CD8-positive, alpha-beta memory T cell (primary cell): ENCODE measurements around the gene PLPPR4. TPM values are rescaled to one million over a fixed set of nuclear protein-coding genes. Genes with fewer than 3 reads are reported as not detected.

Experiments
- CTCF ChIA-PET: fragments of 350-600 bp; sonication (Branson Sonifier 250); formaldehyde crosslinking; loops from one replicate; lab custom pipeline; 2021; ENCODE audit warnings: antibody characterized with exemption; lab: Charles Lee
- POLR2A ChIA-PET: fragments of 350-600 bp; sonication (Branson Sonifier 250); formaldehyde crosslinking; loops from one replicate; lab custom pipeline; 2021; ENCODE audit warnings: antibody characterized with exemption; lab: Charles Lee
- DNase-seq, 5 donors: peaks; one replicate each; pipeline versions ENCODE4 v3.0.0 to v3.0.0-alpha.2; 2020 to 2022; ENCODE audit warnings: mixed read lengths in 1 of 5
- H3K27ac ChIP-seq: one replicate; pipeline ENCODE4 v1.7.0; 2013; ENCODE audit warnings: low read depth, mild to moderate bottlenecking, low read length, moderate library complexity
- H3K27me3 ChIP-seq: 2 replicates; pipeline ENCODE4 v1.7.0; 2013; ENCODE audit warnings: low read length, mild to moderate bottlenecking; ENCODE audit not compliant: insufficient read depth, poor library complexity, severe bottlenecking
- H3K36me3 ChIP-seq: 2 replicates; pipeline ENCODE4 v1.7.0; 2013; ENCODE audit warnings: mild to moderate bottlenecking, low read length, moderate library complexity; ENCODE audit not compliant: insufficient read depth
- H3K4me1 ChIP-seq: 2 replicates; pipeline ENCODE4 v1.7.0; 2013; ENCODE audit warnings: mild to moderate bottlenecking, low read length, moderate library complexity; ENCODE audit not compliant: insufficient read depth
- H3K4me3 ChIP-seq: 2 replicates; pipeline ENCODE4 v1.7.0; 2013; ENCODE audit warnings: mild to moderate bottlenecking, low read length
- H3K9me3 ChIP-seq: 2 replicates; pipeline ENCODE4 v1.7.0; 2013; ENCODE audit warnings: mild to moderate bottlenecking, low read length
- H3K27ac Mint-ChIP-seq, 8 donors: one replicate each; pipeline ENCODE4 v1.8.0; 2020 to 2021; ENCODE audit warnings: mixed read lengths in 8 of 8, mild to moderate bottlenecking in 6 of 8, inconsistent platforms in 3 of 8, moderate library complexity in 3 of 8
- H3K27me3 Mint-ChIP-seq, 2 donors: one replicate each; pipeline ENCODE4 v1.8.0; 2020 to 2021; ENCODE audit warnings: mixed read lengths in 2 of 2, mild to moderate bottlenecking in 1 of 2, moderate library complexity in 1 of 2
- H3K36me3 Mint-ChIP-seq, 3 donors: one replicate each; pipeline ENCODE4 v1.8.0; 2020 to 2021; ENCODE audit warnings: mixed read lengths in 3 of 3, inconsistent platforms in 1 of 3, mild to moderate bottlenecking in 1 of 3
- H3K4me1 Mint-ChIP-seq, 3 donors: one replicate each; pipeline ENCODE4 v1.8.0; 2020 to 2021; ENCODE audit warnings: mixed read lengths in 3 of 3, inconsistent platforms in 1 of 3, mild to moderate bottlenecking in 1 of 3
- H3K4me3 Mint-ChIP-seq, 7 donors: one replicate each; pipeline ENCODE4 v1.8.0; 2020 to 2021; ENCODE audit warnings: mixed read lengths in 7 of 7, mild to moderate bottlenecking in 6 of 7, moderate library complexity in 4 of 7, inconsistent platforms in 2 of 7
- H3K9me3 Mint-ChIP-seq, 5 donors: one replicate each; pipeline ENCODE4 v1.8.0; 2020 to 2022; ENCODE audit warnings: mixed read lengths in 5 of 5, mild to moderate bottlenecking in 3 of 5, moderate library complexity in 2 of 5, inconsistent platforms in 1 of 5
- polyA plus RNA-seq: library from polyadenylated mRNA; unstranded; fragments of 300-500 nt; fragmentation: Illumina TruSeq; gene quantifications from one replicate; pipeline ENCODE4 v1.2.3, GENCODE V29; 2021
- total RNA-seq, 2 experiments: library from RNA; stranded (reverse); gene quantifications; one replicate each; pipeline ENCODE4 v1.2.3, GENCODE V29; 2021

Gene PLPPR4
- total and polyA plus RNA-seq, 3 experiments from 2014 or later: not detected

DNA sequence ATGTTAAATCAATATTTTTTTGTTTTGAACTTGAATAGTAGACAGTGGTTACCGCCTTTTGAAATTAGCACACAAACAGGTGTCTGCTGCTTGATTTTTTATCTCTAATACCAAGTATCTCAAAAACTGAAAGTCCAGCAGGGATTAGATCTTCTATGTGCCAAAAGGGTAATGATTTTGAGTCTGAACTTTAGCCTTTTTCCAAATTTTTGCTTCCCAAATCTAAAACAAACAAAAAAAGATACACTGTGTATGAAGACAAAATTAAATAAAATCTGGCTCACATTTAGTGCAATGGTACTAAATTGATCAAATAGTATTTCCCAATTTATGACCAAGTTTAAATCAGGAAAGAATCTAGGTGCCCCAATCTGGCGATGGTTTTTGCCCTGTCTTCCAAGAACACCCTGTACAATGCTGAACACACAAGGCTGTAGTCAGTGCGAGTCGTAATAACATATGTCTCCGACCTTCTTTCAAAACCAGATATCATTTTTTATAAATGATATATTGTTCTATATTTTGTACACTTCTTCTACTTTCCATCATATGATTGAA lies 40.5 kb downstream of the PLPPR4 start:
- no peak overlapping the region for H3K27ac Mint-ChIP-seq
- POLR2A ChIA-PET: no interaction called here
- H3K4me1 Mint-ChIP-seq: no peaks in the 10 kb centered on the region
- Histone ChIP-seq H3K9me3 (no peaks in the 10 kb centered on the region), H3K27ac (no peak overlapping the region), H3K36me3 (no peaks in the 10 kb centered on the region), H3K27me3 (no peaks in the 10 kb centered on the region), H3K4me3 (no peak overlapping the region), H3K4me1 (no peaks in the 10 kb centered on the region)
- H3K9me3 Mint-ChIP-seq: peaks cover 0 to 8% (median 3%) of the 10 kb centered on the region in 5 donors
- DNase-seq: no peak
- H3K4me3 Mint-ChIP-seq: no peak overlapping the region
- H3K27me3 Mint-ChIP-seq: peaks cover 0 to 2% of the 10 kb centered on the region in 2 donors
- CTCF ChIA-PET: no interaction called here
- peaks cover 0 to 1% (median 0%) of the 10 kb centered on the region in 3 donors for H3K36me3 Mint-ChIP-seq

DNA sequence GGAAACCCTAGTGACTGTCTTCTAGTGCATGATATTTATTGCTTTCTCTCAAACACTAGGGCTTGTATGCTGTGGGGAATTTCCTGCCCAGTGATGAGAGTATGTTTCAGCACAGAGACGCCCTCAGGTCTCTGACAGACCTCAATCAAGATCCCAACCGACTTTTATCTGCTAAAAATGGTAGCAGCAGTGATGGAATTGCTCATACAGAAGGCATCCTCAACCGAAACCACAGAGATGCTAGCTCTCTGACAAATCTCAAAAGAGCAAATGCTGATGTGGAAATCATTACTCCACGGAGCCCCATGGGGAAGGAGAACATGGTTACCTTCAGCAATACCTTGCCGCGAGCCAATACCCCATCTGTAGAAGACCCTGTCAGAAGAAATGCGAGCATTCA lies 41.3 kb downstream of the PLPPR4 start:
- no peak for DNase-seq
- no peak overlapping the region for H3K4me3 Mint-ChIP-seq
- Histone ChIP-seq H3K36me3 (no peaks in the 10 kb centered on the region), H3K4me1 (no peaks in the 10 kb centered on the region), H3K27me3 (no peaks in the 10 kb centered on the region), H3K4me3 (no peak overlapping the region), H3K9me3 (no peaks in the 10 kb centered on the region), H3K27ac (no peak overlapping the region)
- H3K36me3 Mint-ChIP-seq: peaks cover 0 to 1% (median 0%) of the 10 kb centered on the region in 3 donors
- ChIA-PET CTCF (no interaction called here), POLR2A (no interaction called here)
- no peaks in the 10 kb centered on the region for H3K4me1 Mint-ChIP-seq
- H3K27me3 Mint-ChIP-seq: peaks cover 0 to 2% of the 10 kb centered on the region in 2 donors
- H3K27ac Mint-ChIP-seq: no peak overlapping the region
- H3K9me3 Mint-ChIP-seq: peaks cover 0 to 8% (median 3%) of the 10 kb centered on the region in 5 donors

DNA sequence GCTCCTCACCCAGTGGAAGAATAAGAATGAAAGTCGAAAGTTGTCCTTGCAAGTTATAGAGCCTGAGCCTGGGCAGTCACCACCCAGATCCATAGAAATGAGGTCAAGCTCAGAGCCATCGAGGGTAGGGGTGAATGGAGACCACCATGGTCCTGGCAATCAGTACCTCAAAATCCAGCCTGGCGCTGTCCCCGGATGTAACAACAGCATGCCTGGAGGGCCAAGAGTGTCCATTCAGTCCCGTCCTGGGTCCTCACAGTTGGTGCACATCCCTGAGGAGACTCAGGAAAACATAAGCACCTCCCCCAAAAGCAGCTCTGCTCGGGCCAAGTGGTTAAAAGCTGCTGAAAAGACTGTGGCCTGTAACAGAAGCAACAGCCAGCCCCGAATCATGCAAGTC lies 41.8 kb downstream of the PLPPR4 start:
- Histone ChIP-seq H3K4me1 (no peaks in the 10 kb centered on the region), H3K9me3 (no peaks in the 10 kb centered on the region), H3K4me3 (no peak overlapping the region), H3K27ac (no peak overlapping the region), H3K27me3 (no peaks in the 10 kb centered on the region), H3K36me3 (no peaks in the 10 kb centered on the region)
- Mint-ChIP-seq H3K4me1 (no peaks in the 10 kb centered on the region), H3K36me3 (peaks cover 0 to 1% (median 0%) of the 10 kb centered on the region in 3 donors), H3K27ac (no peak overlapping the region), H3K4me3 (no peak overlapping the region), H3K9me3 (peaks cover 0 to 7% (median 3%) of the 10 kb centered on the region in 5 donors), H3K27me3 (peaks cover 0 to 2% of the 10 kb centered on the region in 2 donors)
- CTCF ChIA-PET: no interaction called here
- POLR2A ChIA-PET: no interaction called here
- no peak for DNase-seq

- Histone ChIP-seq H3K9me3 (no peaks in the 10 kb centered on the region), H3K4me1 (no peaks in the 10 kb centered on the region), H3K36me3 (no peaks in the 10 kb centered on the region), H3K27me3 (no peaks in the 10 kb centered on the region), H3K4me3 (no peak overlapping the region), H3K27ac (no peak overlapping the region)
- ChIA-PET POLR2A (no interaction called here), CTCF (no interaction called here)
- Mint-ChIP-seq H3K4me1 (no peaks in the 10 kb centered on the region), H3K4me3 (no peak overlapping the region), H3K27ac (no peak overlapping the region), H3K36me3 (peaks cover 0 to 1% (median 0%) of the 10 kb centered on the region in 3 donors), H3K9me3 (peaks cover 0 to 6% (median 3%) of the 10 kb centered on the region in 5 donors), H3K27me3 (peaks cover 0 to 2% of the 10 kb centered on the region in 2 donors)
- DNase-seq: no peak
These were observed 42.4 kb downstream of the PLPPR4 start for GRCh38 chr1:99306644-99307043.

- ChIA-PET POLR2A (no interaction called here), CTCF (no interaction called here)
- Histone ChIP-seq H3K4me3 (no peak overlapping the region), H3K9me3 (no peaks in the 10 kb centered on the region), H3K36me3 (no peaks in the 10 kb centered on the region), H3K4me1 (no peaks in the 10 kb centered on the region), H3K27me3 (no peaks in the 10 kb centered on the region), H3K27ac (no peak overlapping the region)
- Mint-ChIP-seq H3K27me3 (no peaks in the 10 kb centered on the region), H3K27ac (no peak overlapping the region), H3K4me1 (no peaks in the 10 kb centered on the region), H3K4me3 (no peak overlapping the region), H3K36me3 (no peaks in the 10 kb centered on the region), H3K9me3 (peaks cover 0 to 2% (median 0%) of the 10 kb centered on the region in 5 donors)
- DNase-seq: no peak
These were observed 51.0 kb downstream of the PLPPR4 start for GRCh38 chr1:99315305-99315704.

DNA sequence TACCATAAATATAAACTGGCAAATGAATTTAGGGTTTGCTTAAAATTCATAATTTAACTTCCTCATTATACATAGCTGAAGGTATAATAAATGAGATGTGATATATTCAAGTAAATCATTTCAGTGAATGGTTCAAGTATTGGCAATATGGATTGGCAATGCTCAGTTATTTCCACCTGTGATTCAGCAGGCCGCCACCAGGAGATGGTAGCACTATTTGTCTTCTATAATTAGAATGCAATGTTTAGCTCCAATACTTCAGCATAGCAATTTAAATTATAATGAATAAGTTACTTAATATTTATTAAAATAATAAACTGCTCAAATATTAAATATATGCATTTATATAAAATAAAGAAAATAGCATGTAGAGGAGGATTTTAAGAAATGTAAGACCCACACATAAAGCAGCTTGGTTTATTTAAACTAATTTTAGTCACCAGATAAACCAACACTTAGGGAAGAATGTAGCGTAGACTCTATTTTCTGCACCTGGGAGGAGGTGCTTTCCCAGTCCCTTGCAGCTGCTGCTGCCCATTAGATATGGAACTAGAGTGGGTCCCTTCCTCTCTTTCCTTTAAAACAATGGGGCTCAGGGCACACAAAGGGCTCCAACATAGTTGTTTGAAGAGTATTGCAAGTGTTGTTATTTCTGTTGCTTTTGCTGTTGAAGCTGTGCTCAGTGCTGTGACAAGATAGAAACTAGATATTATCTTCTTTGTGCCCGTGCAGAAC lies 62.1 kb downstream of the PLPPR4 start:
- no peak overlapping the region for H3K4me3 ChIP-seq
- peaks cover 0 to 2% of the 10 kb centered on the region in 2 donors for H3K27me3 Mint-ChIP-seq
- no peak overlapping the region for H3K27ac ChIP-seq
- no peak for DNase-seq
- H3K36me3 Mint-ChIP-seq: no peaks in the 10 kb centered on the region
- H3K4me1 Mint-ChIP-seq: no peaks in the 10 kb centered on the region
- CTCF ChIA-PET: no interaction called here
- H3K27ac Mint-ChIP-seq: no peak overlapping the region
- no peaks in the 10 kb centered on the region for H3K27me3 ChIP-seq
- H3K4me1 ChIP-seq: no peaks in the 10 kb centered on the region
- no peaks in the 10 kb centered on the region for H3K9me3 Mint-ChIP-seq
- H3K36me3 ChIP-seq: no peaks in the 10 kb centered on the region
- H3K9me3 ChIP-seq: no peaks in the 10 kb centered on the region
- no peak overlapping the region for H3K4me3 Mint-ChIP-seq
- POLR2A ChIA-PET: no interaction called here

DNA sequence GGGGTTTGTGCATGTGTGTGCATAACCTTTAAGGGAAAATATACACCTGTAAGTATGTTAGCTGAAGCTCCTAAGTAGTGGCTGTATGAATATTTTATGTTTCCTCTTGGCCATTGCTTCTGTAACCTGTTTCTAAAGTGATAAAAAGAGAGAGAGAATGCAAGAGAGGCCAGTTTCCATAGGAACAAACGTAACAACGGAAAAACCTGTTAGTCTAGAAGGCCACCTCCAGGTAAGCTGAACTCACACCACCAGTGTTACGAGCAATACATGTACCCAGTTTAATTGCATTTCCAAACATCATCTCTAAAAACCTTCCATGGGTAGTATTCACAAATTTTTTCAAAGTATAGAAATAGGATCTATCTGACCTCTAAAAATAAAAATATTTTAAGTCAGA lies 63.1 kb downstream of the PLPPR4 start:
- peaks cover 0 to 2% (median 0%) of the 10 kb centered on the region in 5 donors for H3K9me3 Mint-ChIP-seq
- CTCF ChIA-PET: no interaction called here

DNA sequence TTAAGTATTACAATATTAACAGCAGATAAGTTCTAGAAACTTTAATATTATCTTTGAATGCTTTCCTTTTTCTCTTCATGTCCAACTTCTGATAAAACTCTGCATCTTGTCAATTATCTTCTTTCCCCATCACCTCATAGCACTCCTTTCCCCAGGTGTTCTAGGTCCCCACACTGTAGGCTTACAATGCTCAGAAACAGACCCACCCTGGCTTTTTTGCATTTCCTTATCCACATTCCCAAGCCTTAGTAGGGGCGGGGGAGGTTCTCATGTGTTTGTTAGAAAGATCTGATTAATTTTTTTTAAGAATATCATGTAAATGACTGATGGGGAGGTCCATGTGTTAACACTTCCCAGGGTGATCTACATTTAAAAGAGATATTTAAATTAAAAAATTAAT lies 63.9 kb downstream of the PLPPR4 start:
- no peak for DNase-seq
- Histone ChIP-seq H3K27me3 (no peaks in the 10 kb centered on the region), H3K36me3 (no peaks in the 10 kb centered on the region), H3K9me3 (no peaks in the 10 kb centered on the region), H3K4me1 (no peaks in the 10 kb centered on the region), H3K4me3 (no peak overlapping the region), H3K27ac (no peak overlapping the region)
- Mint-ChIP-seq H3K9me3 (peaks cover 0 to 2% (median 0%) of the 10 kb centered on the region in 5 donors), H3K27me3 (peaks cover 0 to 2% of the 10 kb centered on the region in 2 donors), H3K4me3 (no peak overlapping the region), H3K27ac (no peak overlapping the region), H3K4me1 (no peaks in the 10 kb centered on the region), H3K36me3 (no peaks in the 10 kb centered on the region)
- CTCF ChIA-PET: no interaction called here
- POLR2A ChIA-PET: no interaction called here

More for the DNA sequence above, 63.1 kb downstream of the PLPPR4 start:
- POLR2A ChIA-PET: no interaction called here
- no peaks in the 10 kb centered on the region for H3K36me3 Mint-ChIP-seq
- Histone ChIP-seq H3K36me3 (no peaks in the 10 kb centered on the region), H3K4me1 (no peaks in the 10 kb centered on the region), H3K27me3 (no peaks in the 10 kb centered on the region), H3K9me3 (no peaks in the 10 kb centered on the region), H3K4me3 (no peak overlapping the region), H3K27ac (no peak overlapping the region)
- H3K27ac Mint-ChIP-seq: no peak overlapping the region
- H3K4me3 Mint-ChIP-seq: no peak overlapping the region
- no peaks in the 10 kb centered on the region for H3K4me1 Mint-ChIP-seq
- H3K27me3 Mint-ChIP-seq: peaks cover 0 to 2% of the 10 kb centered on the region in 2 donors
- DNase-seq: no peak
